SK-N-SH (cell line): ENCODE results near the gene USO1. TPM values are rescaled to one million over a fixed set of nuclear protein-coding genes. Genes with fewer than 3 reads are reported as not detected.

Experiments used
- CTCF ChIA-PET: fragments of 300-600, 350-600 bp; formaldehyde crosslinking; extraction: SDS; loops from one replicate; lab custom pipeline; 2021; lab: Yijun Ruan, JAX
- POLR2A ChIA-PET: fragments of 350-600 bp; sonication (Branson Sonifier 250); formaldehyde crosslinking; extraction: SDS; loops from one replicate; lab custom pipeline; 2020; ENCODE audit warnings: antibody characterized with exemption, inconsistent platforms; lab: Yijun Ruan, JAX
- DNase-seq: peaks from one replicate; pipeline ENCODE4 v3.0.0; 2012
- H2AFZ ChIP-seq: fragments of 200-600 bp; sonication (generic); 2 replicates; pipeline ENCODE4 v1.8.1; 2016; ENCODE audit warnings: antibody characterized with exemption, mild to moderate bottlenecking, low read depth
- H3F3A ChIP-seq: fragments of 200-600 bp; sonication (generic); replicated peaks from 2 replicates; pipeline ENCODE3; 2016; ENCODE audit warnings: antibody characterized with exemption, mild to moderate bottlenecking; ENCODE audit not compliant: insufficient read depth
- H3K27ac ChIP-seq, 2 experiments: fragments of 200-500 bp in 1 of 2; fragments of 200-600 bp in 1 of 2; sonication (Bioruptor generic) in 1 of 2; sonication (generic), shearing (Covaris generic) in 1 of 2; 2 replicates each; pipeline versions ENCODE4 v1.5.1 to v1.6.1; 2014 to 2016; ENCODE audit warnings: low read depth in 2 of 2, inconsistent platforms in 1 of 2, low read length in 1 of 2, mild to moderate bottlenecking in 1 of 2, mixed read lengths in 1 of 2
- H3K27me3 ChIP-seq: fragments of 200-600 bp; sonication (generic), shearing (Covaris generic); 2 replicates; pipeline ENCODE4 v1.6.1; 2016; ENCODE audit warnings: mixed run types; ENCODE audit not compliant: insufficient read depth
- H3K36me3 ChIP-seq, 2 experiments: fragments of 200-500 bp in 1 of 2; fragments of 200-600 bp in 1 of 2; sonication (Bioruptor generic) in 1 of 2; sonication (generic) in 1 of 2; replicated peaks in 1 of 2; 2 replicates each; pipeline versions ENCODE3 to v1.5.1; 2014 to 2016; ENCODE audit warnings: low read length in 1 of 2, mild to moderate bottlenecking in 1 of 2; ENCODE audit not compliant: insufficient read depth in 2 of 2, control insufficient read depth in 1 of 2
- H3K4me1 ChIP-seq, 2 experiments: fragments of 200-500 bp in 1 of 2; fragments of 200-600 bp in 1 of 2; sonication (Bioruptor generic) in 1 of 2; sonication (generic), shearing (Covaris generic) in 1 of 2; 2 replicates each; pipeline versions ENCODE4 v1.5.1 to v1.6.1; 2014 to 2016; ENCODE audit warnings: low read depth in 1 of 2, low read length in 1 of 2, mixed run types in 1 of 2; ENCODE audit not compliant: insufficient read depth in 2 of 2, control insufficient read depth in 1 of 2
- H3K4me2 ChIP-seq: fragments of 200-600 bp; sonication (generic), shearing (Covaris generic); 2 replicates; pipeline ENCODE4 v1.6.1; 2017; ENCODE audit warnings: mixed run types
- H3K4me3 ChIP-seq, 2 experiments: fragments of 200-500 bp in 1 of 2; fragments of 200-600 bp in 1 of 2; sonication (Bioruptor generic) in 1 of 2; sonication (generic), shearing (Covaris generic) in 1 of 2; 2 replicates each; pipeline versions ENCODE4 v1.5.1 to v1.8.1; 2014 to 2016; ENCODE audit warnings: low read depth in 2 of 2, inconsistent platforms in 1 of 2, low read length in 1 of 2, mild to moderate bottlenecking in 1 of 2, mixed read lengths in 1 of 2, moderate library complexity in 1 of 2
- H3K79me2 ChIP-seq: fragments of 200-600 bp; sonication (generic); 2 replicates; pipeline ENCODE4 v1.8.1; 2017; ENCODE audit warnings: mild to moderate bottlenecking; ENCODE audit not compliant: insufficient read depth
- H3K9ac ChIP-seq: fragments of 200-600 bp; sonication (generic); 2 replicates; pipeline ENCODE4 v1.6.1; 2017; ENCODE audit warnings: mixed run types
- H3K9me2 ChIP-seq: fragments of 200-600 bp; sonication (generic); 2 replicates; pipeline ENCODE4 v1.6.1; 2017; ENCODE audit warnings: mixed run types
- H3K9me3 ChIP-seq: fragments of 200-600 bp; sonication (generic); 2 replicates; pipeline ENCODE4 v1.6.1; 2017; ENCODE audit warnings: mixed run types, mild to moderate bottlenecking, moderate library complexity
- H4K20me1 ChIP-seq: fragments of 200-600 bp; sonication (generic); 2 replicates; pipeline ENCODE4 v1.6.1; 2017; ENCODE audit warnings: mild to moderate bottlenecking, mixed run types; ENCODE audit not compliant: insufficient read depth
- CTCF ChIP-seq: fragments of 200-600 bp; sonication (generic); IDR thresholded peaks from 2 replicates; pipeline ENCODE4 v1.6.1; 2017; ENCODE audit warnings: antibody characterized with exemption, mild to moderate bottlenecking, moderate library complexity
- ELF1 ChIP-seq: IDR thresholded peaks from 2 replicates; pipeline ENCODE4 v1.4.0; 2012
- EP300 ChIP-seq, 2 experiments: IDR thresholded peaks; 2 replicates each; pipeline versions ENCODE4 v1.4.0 to v1.6.1; 2012; ENCODE audit warnings: borderline replicate concordance in 1 of 2, low read depth in 1 of 2, low read length in 1 of 2
- EZH2phosphoT487 ChIP-seq: fragments of 200-600 bp; sonication (generic); IDR thresholded peaks from 2 replicates; pipeline ENCODE4 v1.6.1; 2017; ENCODE audit warnings: low read depth, mixed run types, mild to moderate bottlenecking, antibody characterized with exemption, moderate library complexity, borderline replicate concordance
- FOSL2 ChIP-seq: IDR thresholded peaks from 2 replicates; pipeline ENCODE4 v1.4.0; 2012; ENCODE audit warnings: low read depth, mild to moderate bottlenecking, moderate library complexity, borderline replicate concordance
- FOXJ3 ChIP-seq: sonication (generic); formaldehyde crosslinking; IDR thresholded peaks from 2 replicates; pipeline ENCODE4 v1.5.1; 2020; ENCODE audit warnings: mild to moderate bottlenecking, missing genetic modification reagents
- GABPA ChIP-seq: IDR thresholded peaks from 2 replicates; pipeline ENCODE4 v1.4.0; 2012; ENCODE audit warnings: low read depth, mild to moderate bottlenecking
- IRF3 ChIP-seq: fragments of 150-350 bp; IDR thresholded peaks from 2 replicates; pipeline ENCODE4 v1.6.1; 2016; ENCODE audit warnings: mild to moderate bottlenecking, low read depth, low read length
- JUND ChIP-seq: IDR thresholded peaks from 2 replicates; pipeline ENCODE4 v1.4.0; 2012
- MAX ChIP-seq: IDR thresholded peaks from 2 replicates; pipeline ENCODE4 v1.4.0; 2012; ENCODE audit warnings: low read depth
- POLR2AphosphoS5 ChIP-seq: IDR thresholded peaks from 2 replicates; pipeline ENCODE4 v1.6.1; 2012; ENCODE audit warnings: low read depth, low read length
- RAD21 ChIP-seq: IDR thresholded peaks from 2 replicates; pipeline ENCODE4 v1.6.1; 2012; ENCODE audit warnings: mild to moderate bottlenecking, low read length
- RCOR1 ChIP-seq: fragments of 150-350 bp; IDR thresholded peaks from 2 replicates; pipeline ENCODE4 v1.6.1; 2017; ENCODE audit warnings: antibody characterized with exemption, low read length
- REST ChIP-seq: IDR thresholded peaks from 2 replicates; pipeline ENCODE4 v1.6.1; 2012; ENCODE audit warnings: mild to moderate bottlenecking, low read depth, low read length, moderate library complexity
- RXRA ChIP-seq: IDR thresholded peaks from 2 replicates; pipeline ENCODE4 v1.4.0; 2012; ENCODE audit warnings: low read depth, mild to moderate bottlenecking, borderline replicate concordance
- TAF1 ChIP-seq: IDR thresholded peaks from 2 replicates; pipeline ENCODE4 v1.6.1; 2012; ENCODE audit warnings: low read depth, mild to moderate bottlenecking, low read length, moderate library complexity, borderline replicate concordance
- TCF12 ChIP-seq: IDR thresholded peaks from 2 replicates; pipeline ENCODE4 v1.4.0; 2012
- TEAD4 ChIP-seq: IDR thresholded peaks from 2 replicates; pipeline ENCODE4 v1.4.0; 2012; ENCODE audit warnings: mild to moderate bottlenecking, borderline replicate concordance; ENCODE audit not compliant: insufficient read depth
- USF1 ChIP-seq: IDR thresholded peaks from 2 replicates; pipeline ENCODE4 v1.4.0; 2012; ENCODE audit warnings: low read depth, borderline replicate concordance
- polyA plus RNA-seq, 3 experiments: library from polyadenylated mRNA; depleted of rRNA; stranded (reverse); fragments of >200 nt; gene quantifications; 2 replicates each; pipeline ENCODE4 v1.2.3, GENCODE V29; 2012

Gene USO1
- polyA plus RNA-seq, 1 of the 3 experiments (the other 2 are of a cell fraction), result 25.6 TPM

GRCh38 chr4:75678473-75678872 is 45.9 kb upstream of the USO1 start:
- no peak for DNase-seq
- TF ChIP-seq REST, result no peak
- TF ChIP-seq ELF1, result no peak
- TF ChIP-seq TAF1, result no peak
- TF ChIP-seq EZH2phosphoT487, result no peak
- no peak for TF ChIP-seq RCOR1
- no peak for TF ChIP-seq TEAD4
- no peak for TF ChIP-seq IRF3
- no peak for TF ChIP-seq RAD21
- no peak for TF ChIP-seq CTCF
- no peak for TF ChIP-seq JUND
- no peak for TF ChIP-seq GABPA
- TF ChIP-seq USF1, result no peak
- no peak for TF ChIP-seq FOSL2
- TF ChIP-seq POLR2AphosphoS5, result no peak
- TF ChIP-seq RXRA, result no peak
- TF ChIP-seq TCF12, result no peak
- TF ChIP-seq FOXJ3 (CRISPR knock-in tag), result no peak
- TF ChIP-seq EP300 (IDR thresholded peaks at IDR 0.05; ENCODE audit: borderline replicate concordance in 1 of 2, low read depth in 1 of 2, low read length in 1 of 2), result no peak
- no peak for TF ChIP-seq MAX
- H3K9me2 ChIP-seq, result no peaks in the 10 kb centered on the region
- H3K4me1 ChIP-seq, result peaks cover 0 to 5% of the 10 kb centered on the region in 2 experiments; a peak in 2 of 4 replicates
- no peaks in the 10 kb centered on the region for H3K9me3 ChIP-seq
- ChIA-PET CTCF (interaction anchor here (0.7 kb wide), 1 partner anchor 43 kb away, joined by 4 read pairs; no protein-coding TSS in a partner anchor), POLR2A (interaction anchor here (0.7 kb wide), 1 partner anchor 17 kb away, joined by 3 read pairs; no protein-coding TSS in a partner anchor)
- no peaks in the 10 kb centered on the region for H4K20me1 ChIP-seq
- H3K27me3 ChIP-seq, result no peaks in the 10 kb centered on the region
- H3K27ac ChIP-seq, result no peak overlapping the region
- H3K9ac ChIP-seq, result no peak overlapping the region
- no peaks in the 10 kb centered on the region for H3K79me2 ChIP-seq
- no peak overlapping the region for H3K4me2 ChIP-seq
- H3K36me3 ChIP-seq, result no peaks in the 10 kb centered on the region
- peaks cover 15% of the 10 kb centered on the region for H3F3A ChIP-seq
- H2AFZ ChIP-seq, result no peak overlapping the region
- H3K4me3 ChIP-seq, result no peak overlapping the region
